OCI-LY3 (cell line): ENCODE data around the gene PAQR5.

Experiments
- CTCF ChIP-seq: fragments of 200-600, 300-600 bp; sonication (generic); IDR thresholded peaks from 2 replicates; pipeline ENCODE4 v1.5.1; 2014; ENCODE audit warnings: antibody characterized with exemption, low read length, low read depth
- EZH2phosphoT487 ChIP-seq: fragments of 200-600 bp; shearing (Covaris generic); IDR thresholded peaks from 2 replicates; pipeline ENCODE4 v1.6.1; 2018; ENCODE audit warnings: antibody characterized with exemption, mixed run types, low read depth

- no peak for TF ChIP-seq CTCF
- no peak for TF ChIP-seq EZH2phosphoT487
Measured at GRCh38 chr15:69422336-69422895, 123.7 kb downstream of the PAQR5 start.
